H1 (cell line): ENCODE measurements around the gene SLX9. TPM values are rescaled to one million over a fixed set of nuclear protein-coding genes. Genes with fewer than 3 reads are reported as not detected.

Experiments
- CTCF ChIA-PET: fragments of 300-600 bp; sonication (Branson Sonifier 250); formaldehyde crosslinking; loops from one replicate; lab custom pipeline; 2021; ENCODE audit not compliant: partially characterized antibody; lab: Charles Lee
- POLR2A ChIA-PET: fragments of 300-600 bp; sonication (Branson Sonifier 250); formaldehyde crosslinking; loops from one replicate; lab custom pipeline; 2021; ENCODE audit warnings: inconsistent platforms; ENCODE audit not compliant: partially characterized antibody; lab: Charles Lee
- DNase-seq, 2 experiments: peaks; one replicate each; pipeline versions ENCODE4 v3.0.0 to v3.0.0-alpha.2; 2010 to 2022; ENCODE audit warnings: low spot score in 2 of 2, low read depth in 1 of 2, mixed read lengths in 1 of 2
- FAIRE-seq: peaks from 2 replicates; lab custom pipeline; 2011; peaks lifted over from hg19 to GRCh38; lab: Jason Lieb, UNC
- H2AFZ ChIP-seq: 2 replicates; pipeline ENCODE4 v1.8.1; 2012; ENCODE audit warnings: low read length, inconsistent platforms
- H2AK5ac ChIP-seq: 2 replicates; pipeline ENCODE4 v1.6.1; 2013; ENCODE audit warnings: low read depth, low read length
- H2BK120ac ChIP-seq: replicated peaks from 2 replicates; pipeline ENCODE3; 2013; ENCODE audit warnings: low read depth, low read length, inconsistent platforms
- H2BK12ac ChIP-seq: 2 replicates; pipeline ENCODE4 v1.6.1; 2013; ENCODE audit warnings: low read depth, low read length
- H2BK15ac ChIP-seq: 2 replicates; pipeline ENCODE4 v1.6.1; 2013; ENCODE audit warnings: low read length
- H2BK20ac ChIP-seq: 2 replicates; pipeline ENCODE4 v1.6.1; 2013; ENCODE audit warnings: low read length
- H2BK5ac ChIP-seq: 2 replicates; pipeline ENCODE4 v1.6.1; 2013; ENCODE audit warnings: low read depth, low read length
- H3K14ac ChIP-seq: 2 replicates; pipeline ENCODE4 v1.6.1; 2013; ENCODE audit warnings: inconsistent platforms; ENCODE audit not compliant: insufficient read length
- H3K18ac ChIP-seq: 2 replicates; pipeline ENCODE4 v1.6.1; 2013; ENCODE audit warnings: low read length; ENCODE audit errors: extremely low read depth
- H3K23ac ChIP-seq: 2 replicates; pipeline ENCODE4 v1.6.1; 2013; ENCODE audit warnings: inconsistent platforms; ENCODE audit not compliant: insufficient read length
- H3K23me2 ChIP-seq: 2 replicates; pipeline ENCODE4 v1.6.1; 2013; ENCODE audit warnings: low read depth, low read length
- H3K27ac ChIP-seq: 2 replicates; pipeline ENCODE4 v1.6.1; 2011; ENCODE audit warnings: low read depth, low read length, inconsistent platforms
- H3K27me3 ChIP-seq, 4 experiments: replicated peaks in 1 of 4; 1 replicate in 1 of 4; 2 replicates in 3 of 4; pipeline versions ENCODE4 v1.6.1 to v1.8.1; 2011 to 2013; ENCODE audit warnings: low read length in 3 of 4, mild to moderate bottlenecking in 3 of 4, inconsistent platforms in 2 of 4, mixed read lengths in 2 of 4, moderate library complexity in 1 of 4; ENCODE audit not compliant: control insufficient read depth in 3 of 4, insufficient read depth in 3 of 4; ENCODE audit errors: extremely low read depth in 1 of 4
- H3K36me3 ChIP-seq, 4 experiments: 2 replicates each; pipeline versions ENCODE4 v1.6.1 to v1.8.1; 2011 to 2013; ENCODE audit warnings: mild to moderate bottlenecking in 4 of 4, low read length in 3 of 4, moderate library complexity in 2 of 4, control low read depth in 1 of 4, inconsistent platforms in 1 of 4; ENCODE audit not compliant: insufficient read depth in 4 of 4, control insufficient read depth in 2 of 4
- H3K4ac ChIP-seq: replicated peaks from 2 replicates; pipeline ENCODE3; 2013; ENCODE audit warnings: low read length, low read depth, mixed read lengths, inconsistent platforms; ENCODE audit not compliant: insufficient read length
- H3K4me1 ChIP-seq, 4 experiments: replicated peaks in 1 of 4; 1 replicate in 1 of 4; 2 replicates in 3 of 4; pipeline versions ENCODE4 v1.6.1 to v1.8.1; 2011 to 2013; ENCODE audit warnings: low read length in 3 of 4, inconsistent platforms in 2 of 4, mixed read lengths in 1 of 4; ENCODE audit not compliant: insufficient read depth in 4 of 4, control insufficient read depth in 3 of 4
- H3K4me2 ChIP-seq, 2 experiments: 2 replicates each; pipeline versions ENCODE4 v1.6.1 to v1.8.1; 2011 to 2013; ENCODE audit warnings: low read depth in 2 of 2, low read length in 2 of 2, control low read depth in 1 of 2, inconsistent platforms in 1 of 2, mild to moderate bottlenecking in 1 of 2; ENCODE audit not compliant: insufficient read depth in 1 of 2
- H3K4me3 ChIP-seq, 4 experiments: fragments of 200-600, 300-600 bp in 1 of 4; sonication (generic), shearing (Covaris generic), sonication (Bioruptor Twin) in 1 of 4; 2 replicates each; pipeline versions ENCODE4 v1.5.1 to v1.8.1; 2011 to 2016; ENCODE audit warnings: low read length in 4 of 4, low read depth in 3 of 4, control low read depth in 2 of 4, inconsistent platforms in 2 of 4, mild to moderate bottlenecking in 2 of 4, mixed read lengths in 1 of 4, moderate library complexity in 1 of 4; ENCODE audit not compliant: insufficient read depth in 2 of 4; ENCODE audit errors: extremely low read depth in 1 of 4
- H3K56ac ChIP-seq: replicated peaks from 2 replicates; pipeline ENCODE3; 2013; ENCODE audit warnings: low read depth, mild to moderate bottlenecking, mixed read lengths, low read length, inconsistent platforms; ENCODE audit not compliant: insufficient read length
- H3K79me1 ChIP-seq: 2 replicates; pipeline ENCODE4 v1.6.1; 2013; ENCODE audit warnings: low read depth, low read length, control low read depth
- H3K79me2 ChIP-seq, 2 experiments: 2 replicates each; pipeline versions ENCODE4 v1.6.1 to v1.8.1; 2012 to 2013; ENCODE audit warnings: low read length in 2 of 2, mild to moderate bottlenecking in 2 of 2, inconsistent platforms in 1 of 2; ENCODE audit not compliant: insufficient read depth in 2 of 2, control insufficient read depth in 1 of 2
- H3K9ac ChIP-seq, 4 experiments: replicated peaks in 1 of 4; 1 replicate in 1 of 4; 2 replicates in 3 of 4; pipeline versions ENCODE4 v1.6.1 to v1.8.1; 2011 to 2013; ENCODE audit warnings: low read depth in 3 of 4, low read length in 3 of 4, control low read depth in 2 of 4, mild to moderate bottlenecking in 2 of 4, moderate library complexity in 2 of 4, inconsistent platforms in 1 of 4; ENCODE audit errors: extremely low read depth in 1 of 4
- H3K9me3 ChIP-seq, 2 experiments: 2 replicates each; pipeline versions ENCODE4 v1.6.1 to v1.8.1; 2012 to 2013; ENCODE audit warnings: mild to moderate bottlenecking in 2 of 2, moderate library complexity in 2 of 2, control low read depth in 1 of 2, inconsistent platforms in 1 of 2, low read depth in 1 of 2, low read length in 1 of 2, mixed read lengths in 1 of 2; ENCODE audit not compliant: insufficient read depth in 2 of 2
- H4K20me1 ChIP-seq, 2 experiments: replicated peaks in 1 of 2; 2 replicates each; pipeline versions ENCODE3 to v1.8.1; 2011 to 2013; ENCODE audit warnings: inconsistent platforms in 2 of 2, low read length in 2 of 2, mild to moderate bottlenecking in 1 of 2; ENCODE audit not compliant: insufficient read depth in 2 of 2, control insufficient read depth in 1 of 2
- H4K5ac ChIP-seq: 2 replicates; pipeline ENCODE4 v1.6.1; 2013; ENCODE audit warnings: low read length, low read depth, mixed read lengths, inconsistent platforms; ENCODE audit not compliant: insufficient read length
- H4K8ac ChIP-seq: 2 replicates; pipeline ENCODE4 v1.8.0; 2013; ENCODE audit warnings: mild to moderate bottlenecking, moderate library complexity, low read length, inconsistent platforms; ENCODE audit not compliant: insufficient read depth; ENCODE audit errors: extremely low read depth
- H4K91ac ChIP-seq: replicated peaks from 2 replicates; pipeline ENCODE3; 2013; ENCODE audit warnings: low read length, mixed read lengths, inconsistent platforms; ENCODE audit not compliant: insufficient read length
- SRF ChIP-seq: IDR thresholded peaks from 2 replicates; pipeline ENCODE4 v1.6.1; 2011; ENCODE audit warnings: mild to moderate bottlenecking, low read depth, low read length, moderate library complexity
- WGBS, 2 experiments: shearing (Covaris generic) in 1 of 2; methylation state at CpG; one replicate each; pipeline versions ENCODE4 v1.1.6 to v1.1.7; 2013 to 2015; ENCODE audit warnings: low lambda C conversion rate in 2 of 2, mixed read lengths in 2 of 2, inconsistent platforms in 1 of 2, low coverage in 1 of 2, missing lambda C conversion rate in 1 of 2; ENCODE audit not compliant: insufficient replicate concordance in 2 of 2, insufficient coverage in 1 of 2, insufficient read length in 1 of 2; ENCODE audit errors: extremely low coverage in 1 of 2, missing lambda C conversion rate in 1 of 2; 5-methylcytosine and 5-hydroxymethylcytosine counted together
- polyA plus RNA-seq, 7 experiments: library from polyadenylated mRNA; depleted of rRNA in 3 of 7; stranded (reverse) in 5 of 7; unstranded in 2 of 7; fragments of >200 nt in 5 of 7; fragments of 200-250 nt in 2 of 7; gene quantifications; 1 replicate in 5 of 7; 2 replicates in 1 of 7; 4 replicates in 1 of 7; pipeline versions ENCODE4 v1.2.1 to v1.2.3, GENCODE V29; 2011 to 2013; ENCODE audit warnings: missing spikeins in 2 of 7, mixed read lengths in 2 of 7
- total RNA-seq: library from RNA; stranded (reverse); fragmentation: NEBNext Ultra II Directional; extraction: Animal tissue kit (Norgen Biotek cat#: 25700); gene quantifications from 2 replicates; pipeline ENCODE4 v1.2.1, GENCODE V29; 2021

The SLX9 gene
- total and polyA plus RNA-seq, 2 of the 8 experiments (the other 6 are each of a cell fraction or from before 2014, with no cell fraction given): 17.7 to 57.3 TPM

DNA sequence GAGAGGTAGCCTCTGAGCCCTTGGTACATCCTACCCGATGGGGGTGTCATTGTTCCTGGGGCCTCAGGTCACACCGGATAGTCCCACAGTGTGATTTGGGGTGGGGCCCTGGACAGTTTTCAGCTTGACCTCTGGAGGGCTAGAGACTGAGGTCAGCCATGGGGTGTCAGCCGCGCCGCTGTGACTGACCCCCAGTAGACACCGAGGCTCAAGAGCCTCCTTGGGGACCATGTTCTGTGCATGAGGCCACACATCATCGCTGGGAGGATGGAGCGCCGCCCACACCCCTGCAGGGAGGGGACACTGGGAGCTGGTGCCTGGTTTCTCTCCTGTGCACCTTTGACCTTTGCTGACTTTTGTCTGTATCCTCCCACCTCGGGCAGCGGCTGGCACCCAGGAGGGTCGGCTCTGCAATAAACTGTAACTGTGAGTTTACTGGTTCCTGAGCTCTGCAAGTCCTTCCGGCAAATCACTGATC lies 41.8 kb upstream of the SLX9 start:
- Histone ChIP-seq H3K56ac (no peak overlapping the region), H3K9me3 (no peaks in the 10 kb centered on the region; a peak in 1 of 4 replicates), H3K23ac (no peak overlapping the region), H3K27ac (no peak overlapping the region), H3K4me1 (peaks cover 0 to 4% (median 2%) of the 10 kb centered on the region in 4 experiments; a peak in 2 of 7 replicates), H2BK5ac (no peak overlapping the region), H2AFZ (no peak overlapping the region), H3K9ac (no peak overlapping the region), H4K91ac (no peak overlapping the region), H2BK12ac (0 out of 2 replicates have a peak overlapping the region, but pooled peaks have one; percentile 33), H2BK20ac (no peak overlapping the region), H3K23me2 (no peaks in the 10 kb centered on the region), H3K79me1 (no peaks in the 10 kb centered on the region), H3K27me3 (no peaks in the 10 kb centered on the region; a peak in 1 of 7 replicates), H4K8ac (no peak overlapping the region), H4K5ac (no peak overlapping the region), H2BK120ac (no peak overlapping the region), H3K14ac (no peak overlapping the region), H3K18ac (no peak overlapping the region), H2AK5ac (no peak overlapping the region), H3K36me3 (no peaks in the 10 kb centered on the region; a peak in 1 of 8 replicates), H3K79me2 (no peaks in the 10 kb centered on the region), H2BK15ac (no peak overlapping the region), H3K4me2 (no peak overlapping the region), H4K20me1 (peaks cover 0 to 8% of the 10 kb centered on the region in 2 experiments), H3K4ac (no peak overlapping the region), H3K4me3 (no peak overlapping the region)
- ChIA-PET POLR2A (interaction anchor here (0.8 to 1.4 kb wide), 4 partner anchors 14 to 50 kb away, joined by 3 to 4 read pairs (median 4); partner anchors contain the start of gene PTTG1IP), CTCF (interaction anchor here (0.6 to 2.6 kb wide), 10 partner anchors 9 to 52 kb away, joined by 3 to 10 read pairs (median 4); partner anchors contain the start of gene PTTG1IP)
- FAIRE-seq: no peak
- 85% methylated on average over 11 of the region's 13 CpGs; no CpG with 5 or more reads in 1 of the 2 experiments for WGBS, 2 experiments
- DNase-seq: no peak
- no peak for TF ChIP-seq SRF
